GM19035 (cell line): ENCODE results near the gene SBK1.

ENCODE experiments used
- ATAC-seq: cut with Tn5 transposase; IDR thresholded peaks from one replicate; pipeline ENCODE4 v1.9.1; 2021; ENCODE audit not compliant: unreplicated experiment

The SBK1 gene

DNA sequence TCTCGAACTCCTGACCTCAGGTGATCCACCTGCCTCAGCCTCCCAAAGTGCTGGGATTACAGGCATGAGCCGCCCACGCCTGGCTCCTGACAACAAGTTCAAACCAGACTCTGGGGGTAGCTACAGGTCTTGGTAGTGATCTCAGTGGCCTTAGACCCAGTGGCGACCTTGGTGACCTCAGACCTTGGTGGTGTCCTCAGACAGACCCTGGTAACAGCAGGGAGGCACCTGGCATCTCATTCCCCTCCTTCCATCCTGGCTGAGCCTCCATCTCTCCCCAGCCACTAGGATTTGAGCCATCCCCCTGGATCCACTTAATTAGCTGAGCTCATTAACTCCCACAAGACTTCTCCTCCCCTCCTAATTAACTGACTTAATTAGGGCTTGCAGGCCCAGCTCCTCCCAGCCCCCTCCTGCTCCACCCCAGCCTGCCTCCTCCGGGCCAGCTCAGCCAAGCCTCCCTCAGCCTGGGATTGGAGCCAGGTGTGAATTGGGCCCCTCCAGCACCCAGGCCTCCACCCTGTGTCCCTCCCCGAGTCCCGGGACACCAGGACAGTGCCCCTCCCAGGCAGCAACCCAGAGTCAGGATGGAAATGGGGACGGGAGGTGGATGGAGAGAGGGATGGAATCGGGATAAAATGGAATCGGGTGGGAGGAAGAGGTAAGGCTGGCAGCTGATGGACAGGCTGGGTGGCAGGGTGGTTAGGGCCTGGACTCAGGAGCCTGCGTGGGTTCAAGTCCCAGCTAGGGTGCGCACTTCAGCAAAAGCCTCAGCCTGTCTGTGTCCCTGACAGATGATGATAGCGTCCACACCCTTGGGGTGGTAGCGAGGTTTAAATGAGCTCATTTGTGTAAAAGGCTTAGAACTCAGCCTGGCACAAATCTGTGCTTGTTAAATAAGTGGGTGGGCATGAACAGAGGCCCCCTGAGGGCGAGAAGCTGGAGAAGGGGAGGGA lies 11.2 kb upstream of the SBK1 start:
- no peak for ATAC-seq

DNA sequence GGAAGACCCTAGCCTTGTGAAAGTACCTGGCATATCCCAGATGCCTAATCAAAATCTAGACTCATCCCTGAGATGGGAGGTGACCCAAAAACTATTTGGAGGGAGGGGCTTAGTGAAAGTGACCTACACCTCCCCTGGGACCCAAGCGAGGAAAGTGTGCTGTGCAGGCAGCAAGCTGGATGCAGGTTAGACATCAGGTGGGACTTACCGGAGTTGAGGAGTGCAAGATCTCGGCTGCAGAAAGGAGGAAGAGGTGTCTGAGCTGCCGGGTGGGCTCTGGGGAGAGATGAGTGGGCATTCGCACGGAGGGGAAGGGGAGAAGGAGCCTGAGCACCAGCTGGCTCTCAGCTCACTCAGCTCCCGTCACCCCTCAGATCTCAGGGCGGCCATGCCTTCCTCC lies 10.3 kb upstream of the SBK1 start:
- ATAC-seq, result no peak

DNA sequence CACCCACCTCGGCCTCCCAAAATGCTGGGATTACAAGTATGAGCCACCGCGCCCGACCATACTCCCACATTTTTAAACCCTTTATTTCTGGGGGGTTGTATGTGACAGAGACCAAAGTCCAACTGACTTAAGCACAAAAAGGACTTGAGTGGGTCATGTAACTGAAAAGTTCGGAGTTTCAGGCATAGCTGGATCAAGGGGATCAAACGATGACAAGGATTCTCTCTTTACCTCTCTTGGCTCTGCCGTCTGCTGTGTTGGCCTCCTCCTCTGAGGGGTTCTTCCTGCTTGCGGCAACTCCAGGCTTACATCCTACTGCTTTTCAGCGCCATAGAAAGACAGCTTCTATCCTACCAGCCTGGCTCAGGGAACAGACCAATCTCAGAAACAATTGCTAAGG lies 9.2 kb upstream of the SBK1 start:
- no peak for ATAC-seq

DNA sequence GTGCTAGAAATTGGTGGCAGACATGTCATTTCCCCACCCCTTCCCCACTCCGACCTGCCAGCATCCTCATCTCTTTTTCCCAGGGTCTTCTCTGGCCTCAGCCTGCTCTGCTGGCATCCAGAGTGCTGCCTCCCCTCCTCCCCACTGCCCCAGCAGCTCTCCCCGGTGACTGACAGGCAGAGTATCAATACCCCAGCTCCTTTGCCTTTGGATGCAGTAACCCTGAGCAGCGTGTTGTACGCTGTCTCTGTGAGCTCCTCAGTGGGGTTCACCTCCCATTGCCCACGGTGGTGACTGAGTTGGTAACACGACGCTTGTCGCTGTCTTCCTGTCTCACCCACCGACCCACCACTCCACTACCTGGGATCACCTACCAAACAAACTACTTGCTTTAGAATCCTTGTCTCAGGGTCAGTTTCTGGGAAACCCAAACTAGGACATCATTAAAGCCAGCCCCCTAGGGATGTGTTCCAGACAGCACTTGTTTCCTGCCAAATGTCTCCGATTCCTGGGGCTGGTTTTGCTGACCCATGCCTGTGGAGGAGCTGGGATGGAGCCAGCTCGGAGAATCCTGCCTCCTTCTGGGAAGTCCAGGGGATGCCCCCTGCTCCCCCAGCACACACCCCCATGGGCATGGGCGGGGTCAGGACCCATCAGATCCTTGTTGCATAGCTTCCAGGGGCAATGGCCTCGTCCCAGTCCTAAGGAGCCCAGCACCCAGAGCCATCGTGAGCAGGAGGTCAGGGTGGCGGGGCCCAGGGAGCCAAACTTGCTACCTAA lies 8.3 kb upstream of the SBK1 start:
- ATAC-seq, result no peak

DNA sequence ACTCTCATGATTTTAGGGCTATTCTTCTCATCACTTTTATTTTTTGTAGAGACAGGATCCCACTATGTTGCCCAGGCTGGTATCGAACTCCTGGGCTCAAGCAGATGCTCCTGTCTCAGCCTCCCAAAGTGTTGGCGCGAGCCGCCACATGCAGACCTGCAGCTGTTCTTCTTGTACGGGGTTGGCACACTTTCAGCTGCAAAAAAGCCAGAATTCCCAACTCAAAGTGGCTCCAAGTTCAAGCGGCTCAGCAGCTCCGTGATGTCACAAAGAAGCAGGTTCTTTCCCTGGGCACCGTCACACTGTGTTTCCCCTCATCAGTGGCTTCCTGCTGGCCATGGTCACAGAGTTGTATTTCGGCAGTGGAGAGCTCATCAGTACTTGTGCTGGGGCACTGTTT lies 6.7 kb upstream of the SBK1 start:
- no peak for ATAC-seq

DNA sequence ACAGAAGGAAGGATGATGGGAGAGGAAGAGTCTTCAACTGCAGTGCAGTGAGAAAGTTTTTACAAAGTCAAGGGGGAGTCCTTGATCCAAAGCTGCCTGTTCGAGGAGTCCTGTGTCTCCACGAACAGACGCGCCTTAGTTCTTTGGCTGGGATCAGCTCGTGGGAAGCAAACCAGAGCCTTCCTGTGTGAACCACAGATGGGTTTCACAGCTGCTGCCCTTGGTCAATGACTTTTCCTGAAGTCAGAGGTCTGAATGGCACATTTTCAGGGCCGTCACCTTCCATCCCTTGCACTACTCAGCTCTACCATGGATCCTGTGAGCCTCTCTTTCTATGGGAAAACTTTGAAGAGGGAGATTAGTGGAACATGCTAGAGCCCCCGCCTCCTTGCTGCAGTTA lies 4.2 kb upstream of the SBK1 start:
- no peak for ATAC-seq

DNA sequence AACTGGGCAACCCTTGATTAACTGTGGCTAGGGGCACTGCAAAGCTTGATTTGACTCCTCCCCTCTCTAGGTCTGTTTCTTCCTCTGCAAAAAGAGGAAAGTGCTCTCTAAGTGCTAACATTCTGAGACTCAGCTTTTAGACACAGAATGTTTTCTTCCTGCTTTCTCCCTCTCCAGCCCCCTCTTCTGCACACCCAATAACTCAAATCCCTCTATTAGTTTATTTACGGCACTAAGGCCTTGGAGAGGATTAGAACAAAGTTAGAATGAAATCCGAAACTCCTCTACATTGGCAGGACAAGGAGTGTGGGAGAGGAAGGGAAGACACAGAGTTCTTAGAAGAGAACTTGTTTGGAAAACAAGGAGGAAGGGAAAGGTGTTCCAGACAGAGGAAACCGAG lies 3.3 kb upstream of the SBK1 start:
- ATAC-seq, result no peak

DNA sequence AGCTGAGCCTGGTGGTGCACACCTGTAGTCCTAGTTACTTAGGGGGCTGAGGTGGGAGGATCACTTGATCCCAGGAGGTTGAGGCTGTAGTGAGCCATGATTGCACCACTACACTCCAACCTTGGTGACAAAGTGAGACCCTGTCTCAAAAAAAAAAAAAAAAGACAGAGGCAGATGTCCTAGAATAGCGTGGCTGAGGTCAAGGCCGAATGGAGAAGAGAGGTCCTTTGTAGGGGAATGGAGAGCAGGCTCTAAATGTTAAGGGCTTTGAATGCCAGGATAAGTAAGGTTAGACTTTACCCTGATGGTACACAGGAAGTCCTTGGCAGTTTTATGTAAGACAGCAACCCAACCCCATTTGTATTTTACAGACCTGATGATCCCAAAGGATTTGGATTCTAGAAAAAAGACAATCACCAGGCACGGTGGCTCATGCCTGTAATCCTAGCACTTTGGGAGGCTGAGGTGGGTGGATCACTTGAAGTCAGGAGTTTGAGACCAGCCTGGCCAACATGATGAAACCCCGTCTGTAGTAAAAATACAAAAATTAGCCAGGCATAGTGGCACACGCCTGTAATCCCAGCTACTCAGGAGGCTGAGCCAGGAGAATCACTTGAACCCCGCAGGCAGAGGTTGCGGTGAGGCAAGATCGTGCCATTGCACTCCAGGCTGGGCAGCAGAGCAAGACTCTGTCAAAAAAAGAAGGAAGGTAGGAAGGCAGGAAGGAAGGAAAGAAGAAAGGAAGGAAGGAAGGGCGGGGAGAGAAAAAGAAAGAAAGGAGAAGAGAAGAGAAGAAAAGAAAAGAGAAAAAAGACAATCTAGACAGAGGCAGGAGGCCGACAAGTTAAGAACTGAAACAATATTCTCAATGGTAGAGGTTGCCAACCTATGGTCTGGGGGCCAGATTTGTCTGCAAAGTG lies 2.1 kb upstream of the SBK1 start:
- no peak for ATAC-seq

DNA sequence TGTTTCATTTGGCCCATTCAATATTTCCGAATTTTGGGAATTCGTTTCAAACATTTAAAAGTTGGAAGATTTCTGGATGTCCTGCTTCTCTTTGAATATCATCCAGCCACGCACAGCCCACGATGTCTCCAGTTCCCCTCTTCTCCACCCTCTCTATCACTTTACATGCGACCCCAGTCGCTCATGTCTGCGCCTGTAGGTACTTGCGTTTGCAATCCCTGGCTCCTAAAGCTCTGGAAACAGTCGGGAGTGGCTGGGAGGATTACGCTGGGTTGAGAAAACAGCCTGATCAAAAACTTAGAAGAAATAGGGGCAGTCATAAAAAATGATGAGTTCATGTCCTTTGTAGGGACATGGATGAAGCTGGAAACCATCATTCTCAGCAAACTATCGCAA lies 1.5 kb upstream of the SBK1 start:
- no peak for ATAC-seq

DNA sequence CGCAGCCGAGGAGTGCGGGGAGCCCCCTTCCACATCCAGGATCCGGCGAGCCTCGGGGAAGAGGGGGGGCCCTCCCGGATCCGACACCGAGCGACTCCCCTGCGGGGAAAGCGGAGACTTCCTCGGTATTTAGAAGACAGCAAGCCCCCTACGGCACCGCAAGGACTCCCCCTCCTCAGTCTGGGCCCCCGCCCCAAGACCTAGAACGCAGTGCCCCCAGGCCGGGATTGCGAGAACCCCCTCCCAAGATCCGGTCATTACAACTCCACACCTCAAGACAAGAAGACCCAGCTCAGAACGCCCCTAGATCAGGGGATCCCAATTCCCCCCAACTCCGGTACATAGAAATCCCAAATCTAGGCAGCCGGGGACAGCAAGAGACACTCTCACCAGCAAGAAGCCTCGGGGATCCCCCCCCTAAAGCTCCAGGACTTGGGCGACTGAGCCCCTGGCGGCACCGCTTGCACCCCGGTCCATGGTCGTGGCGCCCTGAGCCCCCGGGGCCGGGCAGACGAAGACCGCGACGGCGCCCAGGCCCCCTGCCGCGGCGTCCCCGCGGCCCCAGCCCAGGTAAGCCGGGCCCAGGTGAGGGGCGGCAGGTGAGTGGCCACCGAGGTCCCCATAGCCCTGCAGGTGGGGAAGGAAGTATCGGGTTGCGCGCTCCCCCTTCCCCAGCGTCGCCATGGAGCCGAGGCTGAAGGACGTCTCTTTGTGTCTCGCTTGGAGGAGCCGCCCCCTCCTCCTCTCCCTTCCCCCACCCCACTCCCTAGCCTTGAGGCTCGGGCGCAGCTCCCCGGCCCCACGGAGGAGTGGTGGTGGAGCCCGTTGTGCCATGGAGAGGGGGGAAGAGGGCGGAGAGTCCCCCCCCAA lies 641 bp downstream of the SBK1 start:
- ATAC-seq, result peak; percentile 12

DNA sequence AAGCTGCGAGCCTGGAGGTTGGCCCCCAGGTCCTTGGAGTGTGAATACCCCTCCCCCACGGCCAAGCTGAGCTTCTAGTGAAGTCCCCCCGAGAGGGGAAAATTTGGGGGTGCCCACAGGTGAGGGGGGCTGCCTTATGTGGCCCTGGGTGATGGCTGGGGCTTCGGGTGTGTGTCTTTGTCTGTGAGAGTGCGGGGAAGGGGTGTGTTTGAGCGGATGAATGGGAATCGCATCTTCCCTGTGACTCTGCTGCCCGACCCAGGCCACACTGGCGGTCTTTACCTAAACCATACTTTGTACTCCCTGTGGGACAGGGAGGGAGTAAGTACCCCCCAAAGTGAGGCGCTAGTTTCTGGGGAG lies 1.3 kb downstream of the SBK1 start:
- no peak for ATAC-seq

DNA sequence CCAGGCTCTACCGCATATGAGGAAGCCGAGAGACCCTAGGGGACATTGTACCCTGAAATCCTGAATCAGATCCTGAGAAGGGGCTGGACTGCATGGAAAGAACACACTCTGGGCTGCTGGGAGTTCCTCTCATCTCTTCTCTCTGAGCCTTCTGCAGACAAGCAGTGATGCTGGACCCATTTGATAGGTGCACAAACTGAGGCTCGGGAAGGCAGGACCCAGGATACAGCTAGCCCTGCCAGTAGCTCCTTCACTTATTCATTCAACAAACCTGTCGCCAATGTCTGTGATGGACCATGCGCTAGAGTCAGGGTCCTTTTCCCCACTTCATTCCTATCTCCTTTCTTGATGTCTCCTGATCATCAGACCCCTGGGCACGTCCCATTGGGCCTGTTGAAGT lies 1.9 kb downstream of the SBK1 start:
- ATAC-seq, result no peak

DNA sequence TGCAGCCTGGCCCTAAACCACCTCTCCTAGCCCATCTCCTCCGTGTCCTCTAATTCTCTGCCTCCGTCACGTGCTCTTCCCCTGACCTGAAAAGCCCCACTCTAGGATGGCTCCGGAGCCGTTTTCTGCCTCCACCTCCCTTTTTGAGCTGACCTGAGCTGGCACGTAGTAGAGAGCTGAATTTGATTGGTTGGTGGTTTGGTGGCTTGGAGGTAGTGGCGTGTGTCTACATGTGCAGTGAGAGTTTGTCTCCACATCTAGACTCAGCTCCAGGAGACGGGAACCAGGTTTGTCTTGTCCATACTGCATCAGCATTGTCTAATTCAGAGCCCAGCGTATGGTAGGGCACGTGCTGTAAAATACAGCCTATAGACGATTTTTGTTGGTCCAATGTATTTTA lies 3.0 kb downstream of the SBK1 start:
- ATAC-seq, result no peak

DNA sequence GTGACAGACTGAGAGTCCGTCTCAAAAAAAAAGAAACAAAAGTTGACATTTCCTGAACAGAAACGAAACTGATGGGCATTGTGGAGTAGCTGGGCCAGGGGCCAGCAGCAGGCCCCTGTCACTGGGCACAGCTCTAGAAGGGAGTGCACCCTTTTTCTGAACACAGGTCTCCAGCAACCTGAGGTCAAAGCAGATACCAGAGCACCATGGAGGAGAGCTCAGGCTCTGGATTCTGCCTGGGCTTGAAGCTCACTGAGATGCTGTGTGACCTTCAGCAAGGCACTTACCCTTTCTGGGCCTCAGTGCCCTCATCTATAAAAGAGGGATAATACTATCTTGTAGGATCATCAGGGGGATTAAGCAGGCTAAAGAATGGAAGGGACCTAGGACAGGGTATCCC lies 5.0 kb downstream of the SBK1 start:
- no peak for ATAC-seq

DNA sequence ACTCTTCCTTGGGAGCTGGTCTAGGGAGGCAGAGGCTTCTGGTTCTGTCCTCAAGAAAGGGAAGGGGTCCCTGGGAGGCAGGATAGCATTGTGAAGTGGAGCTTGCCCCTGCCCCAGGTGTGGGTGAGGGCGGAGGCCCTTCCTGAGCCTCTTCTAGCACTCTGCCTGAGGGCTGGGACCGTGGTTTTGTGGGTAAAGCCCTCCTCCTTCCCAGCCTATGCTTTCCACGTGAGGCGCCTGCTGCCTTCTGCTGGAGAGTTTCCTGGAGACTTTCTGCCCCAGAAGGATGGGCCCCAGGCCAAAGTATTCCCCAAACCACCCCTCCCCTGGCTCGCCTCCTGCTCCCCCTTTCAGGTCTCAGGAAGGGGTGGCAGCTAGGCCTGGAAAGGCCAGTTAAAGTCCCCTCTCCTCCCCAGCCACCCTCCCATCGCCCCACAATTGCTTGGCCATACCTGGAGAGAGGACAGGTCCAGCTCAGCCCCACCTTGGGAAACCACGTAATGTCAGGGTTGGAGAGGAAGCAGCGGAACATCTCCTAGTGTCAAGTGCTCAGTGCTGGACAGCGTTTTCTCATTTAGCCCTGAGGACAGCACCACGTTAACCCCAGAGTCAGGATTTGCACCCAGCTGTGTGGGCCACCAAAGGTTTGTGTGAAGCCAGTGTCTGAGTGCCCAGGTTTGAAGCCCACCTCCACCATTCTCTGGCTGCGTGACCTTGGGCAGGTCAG lies 5.6 kb downstream of the SBK1 start:
- ATAC-seq, result no peak

DNA sequence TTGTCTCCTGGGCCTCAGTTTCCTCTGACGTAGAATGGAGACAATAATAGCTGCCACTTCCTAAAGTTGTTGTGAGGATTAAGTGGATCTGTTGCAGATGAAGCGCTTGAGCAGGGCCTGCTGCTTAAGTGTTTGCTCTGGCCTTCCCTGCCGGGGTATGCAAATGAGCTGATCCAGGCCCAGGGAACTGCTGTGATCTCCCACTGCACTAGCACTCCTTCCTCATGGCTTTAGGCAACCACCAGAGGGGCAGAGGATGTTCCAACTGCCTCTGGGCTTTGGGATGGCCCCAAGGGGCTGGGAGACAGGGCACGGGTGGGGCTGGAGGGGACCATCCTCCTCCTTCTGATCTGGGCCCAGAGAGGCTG lies 6.2 kb downstream of the SBK1 start:
- ATAC-seq, result no peak

DNA sequence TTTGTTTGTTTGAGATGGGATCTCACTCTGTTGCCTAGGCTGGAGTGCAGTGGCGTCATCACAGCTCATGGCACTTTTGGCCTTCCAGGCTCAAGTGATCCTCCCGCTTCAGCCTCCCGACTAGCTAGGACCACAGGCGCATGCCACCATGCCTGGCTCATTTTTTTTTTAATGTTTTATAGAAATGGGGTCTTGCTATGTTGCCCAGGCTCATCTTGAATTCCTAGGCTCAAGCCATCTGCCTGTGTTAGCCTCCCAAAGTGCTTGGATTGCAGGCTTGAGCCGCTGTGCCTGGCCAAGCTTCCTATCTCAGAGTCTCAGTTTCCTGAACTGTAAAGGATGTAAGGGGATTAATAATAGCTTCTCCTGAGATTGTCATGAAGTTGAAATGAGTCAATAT lies 8.0 kb downstream of the SBK1 start:
- no peak for ATAC-seq

DNA sequence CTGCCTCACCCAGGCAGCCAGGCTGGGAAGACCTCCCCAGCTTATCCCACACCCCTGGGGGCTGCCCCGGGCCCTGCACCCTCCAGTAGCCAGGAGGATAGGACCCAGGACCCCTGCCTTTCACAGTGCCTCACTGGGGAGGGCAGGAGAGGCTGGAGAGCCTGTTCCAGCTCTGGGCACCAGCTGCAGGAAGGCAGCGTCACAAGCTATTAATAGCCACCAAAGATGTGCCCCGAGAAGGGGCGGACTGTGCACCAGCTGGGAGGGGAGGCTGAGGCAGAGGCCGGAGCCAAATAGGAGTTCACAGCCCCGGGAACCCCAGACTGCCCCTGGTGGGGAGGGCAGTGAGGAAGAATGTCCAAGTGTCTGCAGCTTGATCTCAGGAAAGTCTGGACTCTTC lies 8.8 kb downstream of the SBK1 start:
- ATAC-seq, result no peak

DNA sequence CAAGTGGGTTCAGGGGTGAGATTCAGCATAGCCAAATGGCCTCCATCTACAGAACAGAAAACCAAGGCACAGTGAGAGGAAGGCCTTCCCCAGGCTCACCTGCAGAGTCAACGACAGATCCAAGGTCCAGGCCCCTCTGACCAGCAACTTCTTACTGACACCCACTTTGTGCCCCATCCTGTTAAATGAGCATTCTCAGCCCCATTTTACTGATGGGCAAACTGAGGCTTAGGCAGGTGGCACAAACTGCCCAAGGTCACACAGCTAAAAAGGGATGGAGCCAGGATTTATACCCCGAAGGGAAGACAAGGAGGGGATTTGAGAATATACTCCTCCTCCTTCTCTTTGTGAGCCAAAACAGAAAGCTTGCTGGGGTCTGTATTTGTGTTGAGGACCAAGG lies 9.3 kb downstream of the SBK1 start:
- no peak for ATAC-seq

DNA sequence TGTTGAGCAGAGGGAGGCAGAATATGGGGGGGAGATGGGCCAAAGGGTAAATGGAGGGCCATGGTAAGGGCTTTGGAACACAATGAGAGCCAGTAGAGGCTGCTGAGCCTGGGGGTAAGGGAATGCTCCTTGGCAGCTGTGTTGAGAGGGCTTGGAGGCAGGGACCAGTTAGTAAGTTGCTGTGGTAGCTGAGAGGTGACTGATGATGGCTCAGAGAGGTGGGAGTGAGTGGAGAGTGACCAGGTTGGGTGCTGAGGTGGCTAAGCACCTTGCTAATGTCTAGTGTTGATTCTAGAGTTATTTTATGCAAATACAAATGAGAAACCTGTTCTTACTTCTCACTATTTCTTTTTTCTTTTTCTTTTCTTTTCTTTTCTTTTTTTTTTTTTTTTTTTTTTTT lies 10.8 kb downstream of the SBK1 start:
- no peak for ATAC-seq
